ENCODE data around the gene MNT. TPM values are rescaled to one million over a fixed set of nuclear protein-coding genes. Genes with fewer than 3 reads are reported as not detected.

Gene MNT
- total and polyA plus RNA-seq, 2 experiments from 2014 or later, result 5.7 to 6.4 TPM

DNA sequence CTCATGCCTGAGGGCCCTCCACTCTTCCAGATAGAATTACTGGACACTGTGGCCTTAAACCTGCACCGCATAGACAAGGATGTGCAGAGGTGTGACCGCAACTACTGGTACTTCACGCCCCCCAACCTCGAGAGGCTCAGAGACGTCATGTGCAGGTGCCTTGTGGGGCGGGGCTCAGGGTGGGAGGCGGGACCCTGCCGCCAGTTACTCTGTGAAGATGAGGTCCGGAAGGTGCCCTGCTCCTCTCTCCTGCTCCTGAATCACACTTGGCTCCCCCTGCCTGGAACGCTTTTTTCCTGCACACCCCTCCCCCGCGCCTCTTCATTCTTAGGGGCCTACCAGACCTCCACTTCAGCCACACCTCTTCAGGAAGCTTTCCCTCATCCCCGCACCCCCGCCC, 24.8 kb downstream of the MNT start (continued):
- TF ChIP-seq, protein P1, sequence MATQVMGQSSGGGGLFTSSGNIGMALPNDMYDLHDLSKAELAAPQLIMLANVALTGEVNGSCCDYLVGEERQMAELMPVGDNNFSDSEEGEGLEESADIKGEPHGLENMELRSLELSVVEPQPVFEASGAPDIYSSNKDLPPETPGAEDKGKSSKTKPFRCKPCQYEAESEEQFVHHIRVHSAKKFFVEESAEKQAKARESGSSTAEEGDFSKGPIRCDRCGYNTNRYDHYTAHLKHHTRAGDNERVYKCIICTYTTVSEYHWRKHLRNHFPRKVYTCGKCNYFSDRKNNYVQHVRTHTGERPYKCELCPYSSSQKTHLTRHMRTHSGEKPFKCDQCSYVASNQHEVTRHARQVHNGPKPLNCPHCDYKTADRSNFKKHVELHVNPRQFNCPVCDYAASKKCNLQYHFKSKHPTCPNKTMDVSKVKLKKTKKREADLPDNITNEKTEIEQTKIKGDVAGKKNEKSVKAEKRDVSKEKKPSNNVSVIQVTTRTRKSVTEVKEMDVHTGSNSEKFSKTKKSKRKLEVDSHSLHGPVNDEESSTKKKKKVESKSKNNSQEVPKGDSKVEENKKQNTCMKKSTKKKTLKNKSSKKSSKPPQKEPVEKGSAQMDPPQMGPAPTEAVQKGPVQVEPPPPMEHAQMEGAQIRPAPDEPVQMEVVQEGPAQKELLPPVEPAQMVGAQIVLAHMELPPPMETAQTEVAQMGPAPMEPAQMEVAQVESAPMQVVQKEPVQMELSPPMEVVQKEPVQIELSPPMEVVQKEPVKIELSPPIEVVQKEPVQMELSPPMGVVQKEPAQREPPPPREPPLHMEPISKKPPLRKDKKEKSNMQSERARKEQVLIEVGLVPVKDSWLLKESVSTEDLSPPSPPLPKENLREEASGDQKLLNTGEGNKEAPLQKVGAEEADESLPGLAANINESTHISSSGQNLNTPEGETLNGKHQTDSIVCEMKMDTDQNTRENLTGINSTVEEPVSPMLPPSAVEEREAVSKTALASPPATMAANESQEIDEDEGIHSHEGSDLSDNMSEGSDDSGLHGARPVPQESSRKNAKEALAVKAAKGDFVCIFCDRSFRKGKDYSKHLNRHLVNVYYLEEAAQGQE (IDR thresholded peaks at IDR 0.05; ENCODE audit: unreplicated experiment), result no peak
- no peak for TF ChIP-seq CREB1 (CRISPR knock-in tag; IDR thresholded peaks at IDR 0.05; ENCODE audit: low read depth)
- no peak for TF ChIP-seq POLR2AphosphoS5 (IDR thresholded peaks at IDR 0.05; ENCODE audit: low read depth)
- no peak for TF ChIP-seq NANOG (IDR thresholded peaks at IDR 0.05; ENCODE audit: borderline replicate concordance)

DNA sequence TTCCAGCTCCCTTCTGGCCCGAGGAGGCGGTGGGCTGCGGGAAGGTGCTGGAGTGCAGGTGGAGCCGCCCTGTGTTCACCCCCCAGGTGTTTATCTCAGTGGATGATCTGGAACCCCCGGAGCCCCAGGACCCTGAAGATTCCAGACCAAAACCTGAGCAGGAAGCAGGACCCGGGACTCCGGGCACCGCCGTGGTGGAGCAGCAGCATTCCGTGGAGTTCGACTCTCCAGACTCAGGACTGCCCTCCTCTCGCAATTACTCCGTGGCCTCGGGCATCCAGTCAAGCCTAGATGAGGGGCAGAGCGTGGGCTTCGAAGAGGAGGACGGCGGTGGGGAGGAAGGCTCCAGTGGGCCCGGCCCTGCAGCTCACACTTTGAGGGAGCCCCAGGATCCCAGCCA, 25.5 kb downstream of the MNT start:
- Histone ChIP-seq H3K27ac (ENCODE audit: low read depth) (no peak overlapping the region), H3K9me2 (ENCODE audit: insufficient read depth) (no peaks in the 10 kb centered on the region), H3K27me3 (ENCODE audit: insufficient read depth) (no peaks in the 10 kb centered on the region), H3F3A (replicated peaks; ENCODE audit: low read depth) (0 out of 2 replicates have a peak, but pooled peaks cover 3% of the 10 kb centered on the region), H4K20me1 (replicated peaks; ENCODE audit: insufficient read depth) (no peaks in the 10 kb centered on the region; the same call in 1 of the 2 replicates), H3K4me2 (no peak overlapping the region), H3K4me1 (ENCODE audit: insufficient read depth) (no peaks in the 10 kb centered on the region), H2AFZ (no peak overlapping the region), H3K79me2 (replicated peaks; ENCODE audit: insufficient read depth) (no peaks in the 10 kb centered on the region), H3K4me3 (no peak overlapping the region), H3K36me3 (ENCODE audit: insufficient read depth) (no peaks in the 10 kb centered on the region)
- Mint-ChIP-seq H3K4me3 (no peak overlapping the region), H3K27ac (no peak overlapping the region), H3K36me3 (ENCODE audit: low read depth) (peaks cover 32% of the 10 kb centered on the region), H3K4me1 (peaks cover 5% of the 10 kb centered on the region), H3K27me3 (ENCODE audit: insufficient read depth, low read depth, poor library complexity) (peaks cover 13% of the 10 kb centered on the region), H3K9me3 (no peaks in the 10 kb centered on the region)
- DNase-seq (ENCODE audit: low spot score), result no peak
- no peak for ATAC-seq
- TF ChIP-seq JUNB (IDR thresholded peaks at IDR 0.05; ENCODE audit: unreplicated experiment) (no peak), EZH2 (IDR thresholded peaks at IDR 0.05; ENCODE audit: low read depth, unreplicated experiment) (no peak), CREB1 (CRISPR knock-in tag; IDR thresholded peaks at IDR 0.05; ENCODE audit: low read depth) (no peak), NANOG (IDR thresholded peaks at IDR 0.05; ENCODE audit: borderline replicate concordance) (no peak), POLR2AphosphoS5 (IDR thresholded peaks at IDR 0.05; ENCODE audit: low read depth) (no peak), ZNF331 (CRISPR knock-in tag; IDR thresholded peaks at IDR 0.05; ENCODE audit: low read depth) (no peak), STAT1 (IDR thresholded peaks at IDR 0.05; ENCODE audit: unreplicated experiment) (no peak), ZNF114 (CRISPR knock-in tag; IDR thresholded peaks at IDR 0.05) (no peak), EZH2phosphoT487 (IDR thresholded peaks at IDR 0.05; ENCODE audit: unreplicated experiment) (no peak)
- TF ChIP-seq, protein P2, sequence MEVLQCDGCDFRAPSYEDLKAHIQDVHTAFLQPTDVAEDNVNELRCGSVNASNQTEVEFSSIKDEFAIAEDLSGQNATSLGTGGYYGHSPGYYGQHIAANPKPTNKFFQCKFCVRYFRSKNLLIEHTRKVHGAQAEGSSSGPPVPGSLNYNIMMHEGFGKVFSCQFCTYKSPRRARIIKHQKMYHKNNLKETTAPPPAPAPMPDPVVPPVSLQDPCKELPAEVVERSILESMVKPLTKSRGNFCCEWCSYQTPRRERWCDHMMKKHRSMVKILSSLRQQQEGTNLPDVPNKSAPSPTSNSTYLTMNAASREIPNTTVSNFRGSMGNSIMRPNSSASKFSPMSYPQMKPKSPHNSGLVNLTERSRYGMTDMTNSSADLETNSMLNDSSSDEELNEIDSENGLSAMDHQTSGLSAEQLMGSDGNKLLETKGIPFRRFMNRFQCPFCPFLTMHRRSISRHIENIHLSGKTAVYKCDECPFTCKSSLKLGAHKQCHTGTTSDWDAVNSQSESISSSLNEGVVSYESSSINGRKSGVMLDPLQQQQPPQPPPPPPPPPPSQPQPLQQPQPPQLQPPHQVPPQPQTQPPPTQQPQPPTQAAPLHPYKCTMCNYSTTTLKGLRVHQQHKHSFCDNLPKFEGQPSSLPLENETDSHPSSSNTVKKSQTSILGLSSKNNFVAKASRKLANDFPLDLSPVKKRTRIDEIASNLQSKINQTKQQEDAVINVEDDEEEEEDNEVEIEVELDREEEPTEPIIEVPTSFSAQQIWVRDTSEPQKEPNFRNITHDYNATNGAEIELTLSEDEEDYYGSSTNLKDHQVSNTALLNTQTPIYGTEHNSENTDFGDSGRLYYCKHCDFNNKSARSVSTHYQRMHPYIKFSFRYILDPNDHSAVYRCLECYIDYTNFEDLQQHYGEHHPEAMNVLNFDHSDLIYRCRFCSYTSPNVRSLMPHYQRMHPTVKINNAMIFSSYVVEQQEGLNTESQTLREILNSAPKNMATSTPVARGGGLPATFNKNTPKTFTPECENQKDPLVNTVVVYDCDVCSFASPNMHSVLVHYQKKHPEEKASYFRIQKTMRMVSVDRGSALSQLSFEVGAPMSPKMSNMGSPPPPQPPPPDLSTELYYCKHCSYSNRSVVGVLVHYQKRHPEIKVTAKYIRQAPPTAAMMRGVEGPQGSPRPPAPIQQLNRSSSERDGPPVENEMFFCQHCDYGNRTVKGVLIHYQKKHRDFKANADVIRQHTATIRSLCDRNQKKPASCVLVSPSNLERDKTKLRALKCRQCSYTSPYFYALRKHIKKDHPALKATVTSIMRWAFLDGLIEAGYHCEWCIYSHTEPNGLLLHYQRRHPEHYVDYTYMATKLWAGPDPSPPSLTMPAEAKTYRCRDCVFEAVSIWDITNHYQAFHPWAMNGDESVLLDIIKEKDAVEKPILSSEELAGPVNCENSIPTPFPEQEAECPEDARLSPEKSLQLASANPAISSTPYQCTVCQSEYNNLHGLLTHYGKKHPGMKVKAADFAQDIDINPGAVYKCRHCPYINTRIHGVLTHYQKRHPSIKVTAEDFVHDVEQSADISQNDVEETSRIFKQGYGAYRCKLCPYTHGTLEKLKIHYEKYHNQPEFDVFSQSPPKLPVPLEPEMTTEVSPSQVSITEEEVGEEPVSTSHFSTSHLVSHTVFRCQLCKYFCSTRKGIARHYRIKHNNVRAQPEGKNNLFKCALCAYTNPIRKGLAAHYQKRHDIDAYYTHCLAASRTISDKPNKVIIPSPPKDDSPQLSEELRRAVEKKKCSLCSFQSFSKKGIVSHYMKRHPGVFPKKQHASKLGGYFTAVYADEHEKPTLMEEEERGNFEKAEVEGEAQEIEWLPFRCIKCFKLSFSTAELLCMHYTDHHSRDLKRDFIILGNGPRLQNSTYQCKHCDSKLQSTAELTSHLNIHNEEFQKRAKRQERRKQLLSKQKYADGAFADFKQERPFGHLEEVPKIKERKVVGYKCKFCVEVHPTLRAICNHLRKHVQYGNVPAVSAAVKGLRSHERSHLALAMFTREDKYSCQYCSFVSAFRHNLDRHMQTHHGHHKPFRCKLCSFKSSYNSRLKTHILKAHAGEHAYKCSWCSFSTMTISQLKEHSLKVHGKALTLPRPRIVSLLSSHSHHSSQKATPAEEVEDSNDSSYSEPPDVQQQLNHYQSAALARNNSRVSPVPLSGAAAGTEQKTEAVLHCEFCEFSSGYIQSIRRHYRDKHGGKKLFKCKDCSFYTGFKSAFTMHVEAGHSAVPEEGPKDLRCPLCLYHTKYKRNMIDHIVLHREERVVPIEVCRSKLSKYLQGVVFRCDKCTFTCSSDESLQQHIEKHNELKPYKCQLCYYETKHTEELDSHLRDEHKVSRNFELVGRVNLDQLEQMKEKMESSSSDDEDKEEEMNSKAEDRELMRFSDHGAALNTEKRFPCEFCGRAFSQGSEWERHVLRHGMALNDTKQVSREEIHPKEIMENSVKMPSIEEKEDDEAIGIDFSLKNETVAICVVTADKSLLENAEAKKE (CRISPR knock-in tag; IDR thresholded peaks at IDR 0.05), result no peak
- TF ChIP-seq, protein P3, sequence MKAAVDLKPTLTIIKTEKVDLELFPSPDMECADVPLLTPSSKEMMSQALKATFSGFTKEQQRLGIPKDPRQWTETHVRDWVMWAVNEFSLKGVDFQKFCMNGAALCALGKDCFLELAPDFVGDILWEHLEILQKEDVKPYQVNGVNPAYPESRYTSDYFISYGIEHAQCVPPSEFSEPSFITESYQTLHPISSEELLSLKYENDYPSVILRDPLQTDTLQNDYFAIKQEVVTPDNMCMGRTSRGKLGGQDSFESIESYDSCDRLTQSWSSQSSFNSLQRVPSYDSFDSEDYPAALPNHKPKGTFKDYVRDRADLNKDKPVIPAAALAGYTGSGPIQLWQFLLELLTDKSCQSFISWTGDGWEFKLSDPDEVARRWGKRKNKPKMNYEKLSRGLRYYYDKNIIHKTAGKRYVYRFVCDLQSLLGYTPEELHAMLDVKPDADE (IDR thresholded peaks at IDR 0.05), result no peak
